ENCODE measurements around the gene ADAMTS4.

DNA sequence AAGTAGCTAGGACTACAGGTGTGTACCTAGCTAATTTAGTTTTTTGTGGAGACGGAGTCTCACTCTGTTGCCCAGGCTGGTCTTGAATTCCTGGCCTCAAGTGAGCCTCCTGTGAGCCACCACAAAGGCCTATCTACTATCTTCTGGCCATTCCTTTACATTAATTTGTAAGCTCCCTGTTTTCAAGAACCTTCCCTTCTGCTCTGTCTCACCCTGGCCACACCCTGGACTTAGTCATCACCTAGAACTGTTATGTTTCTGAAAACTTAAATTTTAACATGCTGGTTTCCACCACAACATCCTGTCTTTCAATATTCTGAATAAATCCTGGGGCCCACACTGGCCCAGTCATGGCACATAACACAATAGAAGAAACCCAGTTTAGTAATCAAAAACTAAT, 16.6 kb downstream of the ADAMTS4 start:
- TF ChIP-seq EZH2 (IDR thresholded peaks at IDR 0.05; ENCODE audit: borderline replicate concordance, low read depth, low read length, severe bottlenecking) (no peak), POLR2AphosphoS5 (IDR thresholded peaks at IDR 0.05; ENCODE audit: insufficient read depth, low read depth, low read length) (no peak)

Data from endothelial cell of umbilical vein (primary cell).